ENCODE measurements around the gene ZNF521.

Gene ZNF521

GRCh38 chr18:25289001-25289631 is 62.9 kb downstream of the ZNF521 start:
- DNase-seq (ENCODE audit: low read depth): no peak
- TF ChIP-seq MAX (IDR thresholded peaks at IDR 0.05; ENCODE audit: low read depth, low read length): no peak
- no peak for TF ChIP-seq POLR2A (IDR thresholded peaks at IDR 0.05; ENCODE audit: extremely low read depth, insufficient read length)
- TF ChIP-seq MYC (IDR thresholded peaks at IDR 0.05; ENCODE audit: low read depth, low read length): no peak
- TF ChIP-seq, protein P1, sequence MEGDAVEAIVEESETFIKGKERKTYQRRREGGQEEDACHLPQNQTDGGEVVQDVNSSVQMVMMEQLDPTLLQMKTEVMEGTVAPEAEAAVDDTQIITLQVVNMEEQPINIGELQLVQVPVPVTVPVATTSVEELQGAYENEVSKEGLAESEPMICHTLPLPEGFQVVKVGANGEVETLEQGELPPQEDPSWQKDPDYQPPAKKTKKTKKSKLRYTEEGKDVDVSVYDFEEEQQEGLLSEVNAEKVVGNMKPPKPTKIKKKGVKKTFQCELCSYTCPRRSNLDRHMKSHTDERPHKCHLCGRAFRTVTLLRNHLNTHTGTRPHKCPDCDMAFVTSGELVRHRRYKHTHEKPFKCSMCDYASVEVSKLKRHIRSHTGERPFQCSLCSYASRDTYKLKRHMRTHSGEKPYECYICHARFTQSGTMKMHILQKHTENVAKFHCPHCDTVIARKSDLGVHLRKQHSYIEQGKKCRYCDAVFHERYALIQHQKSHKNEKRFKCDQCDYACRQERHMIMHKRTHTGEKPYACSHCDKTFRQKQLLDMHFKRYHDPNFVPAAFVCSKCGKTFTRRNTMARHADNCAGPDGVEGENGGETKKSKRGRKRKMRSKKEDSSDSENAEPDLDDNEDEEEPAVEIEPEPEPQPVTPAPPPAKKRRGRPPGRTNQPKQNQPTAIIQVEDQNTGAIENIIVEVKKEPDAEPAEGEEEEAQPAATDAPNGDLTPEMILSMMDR (IDR thresholded peaks at IDR 0.05; ENCODE audit: low read depth, low read length): no peak
- H3K4me3 ChIP-seq (ENCODE audit: low read depth, low read length): no peak overlapping the region

GRCh38 chr18:25288340-25288938 is 63.5 kb downstream of the ZNF521 start:
- no peak for DNase-seq (ENCODE audit: low read depth)
- no peak overlapping the region for H3K4me3 ChIP-seq (ENCODE audit: low read depth, low read length)
- TF ChIP-seq MYC (IDR thresholded peaks at IDR 0.05; ENCODE audit: low read depth, low read length) (no peak), POLR2A (IDR thresholded peaks at IDR 0.05; ENCODE audit: extremely low read depth, insufficient read length) (no peak), MAX (IDR thresholded peaks at IDR 0.05; ENCODE audit: low read depth, low read length) (no peak)
- TF ChIP-seq, protein P1 (IDR thresholded peaks at IDR 0.05; ENCODE audit: low read depth, low read length): no peak

GRCh38 chr18:25287106-25287505 is 64.9 kb downstream of the ZNF521 start:
- TF ChIP-seq MYC (IDR thresholded peaks at IDR 0.05; ENCODE audit: low read depth, low read length): no peak
- TF ChIP-seq POLR2A (IDR thresholded peaks at IDR 0.05; ENCODE audit: extremely low read depth, insufficient read length): no peak
- TF ChIP-seq, protein P1 (IDR thresholded peaks at IDR 0.05; ENCODE audit: low read depth, low read length): no peak
- no peak for TF ChIP-seq MAX (IDR thresholded peaks at IDR 0.05; ENCODE audit: low read depth, low read length)
- DNase-seq (ENCODE audit: low read depth): no peak
- H3K4me3 ChIP-seq (ENCODE audit: low read depth, low read length): no peak overlapping the region

DNA sequence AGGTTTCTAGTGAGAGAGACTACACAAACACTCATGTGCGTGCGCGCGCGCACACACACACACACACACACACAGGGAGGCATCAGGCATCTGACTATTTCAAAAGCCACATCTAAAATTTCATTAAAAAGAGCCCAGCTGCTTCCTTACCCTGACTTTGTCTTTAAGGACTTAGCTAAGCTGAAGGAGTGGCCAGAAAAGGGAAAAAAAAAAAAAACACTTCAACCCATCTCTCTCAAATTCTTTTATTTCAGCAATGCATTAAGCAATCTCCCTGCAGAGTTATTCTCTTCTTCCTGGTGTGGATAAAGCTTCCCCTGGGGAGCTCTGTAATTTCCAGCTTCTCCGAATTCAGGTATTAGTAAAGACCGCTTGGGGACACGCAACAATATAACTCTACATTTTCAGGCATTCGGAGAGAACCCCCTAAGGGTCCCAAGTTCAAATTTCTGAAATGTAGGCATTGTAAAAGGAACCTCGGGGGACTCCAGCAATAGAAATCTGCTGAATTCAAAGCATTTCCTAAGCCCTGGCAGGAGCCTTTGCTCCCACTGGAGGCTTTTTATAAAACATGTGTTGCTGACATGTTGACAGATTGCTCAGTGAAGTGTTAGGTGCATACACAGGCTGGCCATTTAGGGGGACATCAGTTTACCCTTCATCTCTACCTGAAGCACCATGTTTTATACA is 67.0 kb downstream of the ZNF521 start:
- TF ChIP-seq MAX (IDR thresholded peaks at IDR 0.05; ENCODE audit: low read depth, low read length): no peak
- no peak for TF ChIP-seq POLR2A (IDR thresholded peaks at IDR 0.05; ENCODE audit: extremely low read depth, insufficient read length)
- TF ChIP-seq, protein P1 (IDR thresholded peaks at IDR 0.05; ENCODE audit: low read depth, low read length): no peak
- no peak for TF ChIP-seq MYC (IDR thresholded peaks at IDR 0.05; ENCODE audit: low read depth, low read length)
- no peak overlapping the region for H3K4me3 ChIP-seq (ENCODE audit: low read depth, low read length)
- no peak for DNase-seq (ENCODE audit: low read depth)

- DNase-seq (ENCODE audit: low read depth): no peak
- H3K4me3 ChIP-seq (ENCODE audit: low read depth, low read length): no peak overlapping the region
- TF ChIP-seq MYC (IDR thresholded peaks at IDR 0.05; ENCODE audit: low read depth, low read length): no peak
Measured at GRCh38 chr18:25284281-25284680, 67.7 kb downstream of the ZNF521 start.

DNA sequence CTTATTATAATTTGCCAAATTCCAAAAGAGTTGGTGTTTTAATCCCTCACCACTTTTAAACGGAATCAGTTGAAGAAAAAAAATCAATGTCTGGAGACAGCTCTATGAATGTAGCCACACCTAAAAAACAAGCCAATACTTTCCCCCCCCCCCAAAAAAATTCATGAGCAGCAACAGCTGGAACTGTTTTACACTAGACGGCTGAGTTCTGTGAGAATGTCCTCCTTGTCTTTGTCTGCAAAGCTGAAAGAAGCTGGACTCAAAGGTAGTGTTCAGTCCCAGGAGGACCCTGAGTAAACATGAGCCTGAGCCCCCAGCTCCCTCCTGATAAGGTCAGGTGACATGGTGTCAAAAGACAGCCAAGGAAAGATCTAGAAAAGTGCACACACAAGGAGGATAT is 68.2 kb downstream of the ZNF521 start:
- no peak for DNase-seq (ENCODE audit: low read depth)
- no peak for TF ChIP-seq POLR2A (IDR thresholded peaks at IDR 0.05; ENCODE audit: extremely low read depth, insufficient read length)
- TF ChIP-seq, protein P1 (IDR thresholded peaks at IDR 0.05; ENCODE audit: low read depth, low read length): no peak
- TF ChIP-seq MAX (IDR thresholded peaks at IDR 0.05; ENCODE audit: low read depth, low read length): no peak
- TF ChIP-seq MYC (IDR thresholded peaks at IDR 0.05; ENCODE audit: low read depth, low read length): no peak
- H3K4me3 ChIP-seq (ENCODE audit: low read depth, low read length): no peak overlapping the region
